ENCODE measurements around the gene SEC22A. TPM values are rescaled to one million over a fixed set of nuclear protein-coding genes. Genes with fewer than 3 reads are reported as not detected.

The SEC22A gene
- total and polyA plus RNA-seq, 9 donors = 10.2 to 45.3 (median 19.9) TPM

DNA sequence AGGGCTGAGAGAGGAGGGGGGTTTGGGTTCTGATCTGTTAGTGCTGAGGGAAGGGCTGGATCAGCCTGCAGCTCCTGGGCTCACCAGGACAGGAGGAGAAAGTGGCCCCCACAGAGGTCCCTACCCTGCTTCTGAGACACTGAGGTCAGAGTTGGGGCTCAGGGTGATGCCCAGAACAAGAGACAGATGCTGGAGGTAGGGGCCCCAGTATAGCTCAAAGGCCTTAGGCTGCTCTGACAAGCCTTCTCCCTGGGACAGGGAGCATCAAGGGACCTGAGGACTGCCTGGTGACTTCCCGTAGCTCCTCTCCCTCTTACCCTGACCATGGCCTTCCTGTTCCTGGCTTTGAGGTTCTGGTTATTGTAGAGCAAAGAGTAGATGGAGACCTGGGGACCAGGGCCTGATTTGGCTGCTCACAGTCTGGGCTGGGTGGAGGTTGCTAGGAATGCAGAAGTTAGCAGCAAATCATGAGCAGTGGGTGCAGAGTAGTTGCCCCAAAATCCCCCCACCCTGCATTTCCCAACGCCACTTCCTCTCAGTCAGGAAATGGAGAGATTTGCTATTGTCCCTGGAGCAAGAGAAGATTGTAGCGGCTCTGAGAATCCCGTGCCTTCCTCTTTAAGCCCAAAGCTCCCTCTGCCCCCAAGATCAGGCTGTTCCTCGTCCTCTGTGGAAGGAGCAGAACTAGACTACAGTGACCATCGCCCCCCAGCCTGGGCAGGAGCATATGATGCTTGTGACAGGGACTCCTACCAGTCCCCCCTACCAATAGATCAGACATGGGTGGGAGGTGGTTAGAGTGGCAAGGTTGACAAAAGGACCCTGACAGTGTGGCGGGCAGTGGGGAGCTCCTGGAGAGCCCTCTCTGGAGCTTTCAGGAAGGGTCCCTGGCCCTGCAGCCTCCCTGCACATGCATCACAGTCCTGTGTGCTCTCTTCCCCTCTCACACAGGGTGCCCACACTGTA is 47.4 kb upstream of the SEC22A start:
- intact Hi-C loops (cut with DNase I) = no loop called here
- Histone ChIP-seq H3K9me3 (no peaks in the 10 kb centered on the region), H3K36me3 (no peaks in the 10 kb centered on the region), H3K4me1 (ENCODE audit: insufficient read depth) (no peaks in the 10 kb centered on the region), H3K4me3 (no peak overlapping the region), H3K27ac (no peak overlapping the region), H3K27me3 (no peaks in the 10 kb centered on the region)
- TF ChIP-seq EP300 (IDR thresholded peaks at IDR 0.05) (no peak), POLR2A (IDR thresholded peaks at IDR 0.05) (no peak)
- TF ChIP-seq, protein P1, sequence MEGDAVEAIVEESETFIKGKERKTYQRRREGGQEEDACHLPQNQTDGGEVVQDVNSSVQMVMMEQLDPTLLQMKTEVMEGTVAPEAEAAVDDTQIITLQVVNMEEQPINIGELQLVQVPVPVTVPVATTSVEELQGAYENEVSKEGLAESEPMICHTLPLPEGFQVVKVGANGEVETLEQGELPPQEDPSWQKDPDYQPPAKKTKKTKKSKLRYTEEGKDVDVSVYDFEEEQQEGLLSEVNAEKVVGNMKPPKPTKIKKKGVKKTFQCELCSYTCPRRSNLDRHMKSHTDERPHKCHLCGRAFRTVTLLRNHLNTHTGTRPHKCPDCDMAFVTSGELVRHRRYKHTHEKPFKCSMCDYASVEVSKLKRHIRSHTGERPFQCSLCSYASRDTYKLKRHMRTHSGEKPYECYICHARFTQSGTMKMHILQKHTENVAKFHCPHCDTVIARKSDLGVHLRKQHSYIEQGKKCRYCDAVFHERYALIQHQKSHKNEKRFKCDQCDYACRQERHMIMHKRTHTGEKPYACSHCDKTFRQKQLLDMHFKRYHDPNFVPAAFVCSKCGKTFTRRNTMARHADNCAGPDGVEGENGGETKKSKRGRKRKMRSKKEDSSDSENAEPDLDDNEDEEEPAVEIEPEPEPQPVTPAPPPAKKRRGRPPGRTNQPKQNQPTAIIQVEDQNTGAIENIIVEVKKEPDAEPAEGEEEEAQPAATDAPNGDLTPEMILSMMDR (IDR thresholded peaks at IDR 0.05) = no peak
- WGBS, 3 donors = 94 to 95% (median 94%) methylated on average over 7 of the region's 7 CpGs
- DNase-seq = peak in 1 of 5 donors; percentile 14

DNA sequence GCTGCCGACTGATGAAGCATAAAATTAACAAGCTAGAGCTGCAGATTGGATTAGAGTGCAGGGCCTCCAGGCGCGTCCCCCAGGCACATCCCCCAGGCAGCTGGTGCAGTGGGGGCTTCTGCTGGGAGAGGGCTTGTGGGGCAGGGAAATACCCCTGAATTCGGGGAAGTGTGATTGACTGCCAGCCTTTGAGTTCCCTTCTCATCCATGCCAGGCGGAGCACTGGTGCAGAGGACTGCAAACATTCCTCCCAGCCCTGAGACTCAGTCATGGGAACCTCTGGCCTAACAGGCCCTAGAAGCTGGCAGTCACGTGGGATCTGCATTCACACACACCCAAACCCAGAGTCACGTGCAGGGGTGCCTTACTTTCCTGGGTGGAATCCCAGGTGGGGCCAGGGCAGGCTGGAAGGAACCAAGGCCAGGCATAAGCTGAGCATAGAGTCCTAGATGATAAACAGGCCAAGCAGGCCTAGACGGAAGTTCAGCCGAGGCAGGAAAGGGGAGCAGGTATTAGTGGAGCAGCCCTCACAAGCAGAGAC is 46.2 kb upstream of the SEC22A start:
- H3K27ac ChIP-seq = no peak overlapping the region
- DNase-seq = peak in 1 of 5 donors; percentile 24
- no peak overlapping the region for H3K4me3 ChIP-seq
- intact Hi-C loops (cut with DNase I) = no loop called here
- 77 to 83% (median 78%) methylated on average over 9 of the region's 9 CpGs for WGBS, 3 donors
- H3K36me3 ChIP-seq = no peaks in the 10 kb centered on the region
- no peak for TF ChIP-seq EP300 (IDR thresholded peaks at IDR 0.05)
- TF ChIP-seq, protein P1 (IDR thresholded peaks at IDR 0.05) = no peak
- TF ChIP-seq POLR2A (IDR thresholded peaks at IDR 0.05) = no peak
- H3K27me3 ChIP-seq = no peaks in the 10 kb centered on the region
- no peaks in the 10 kb centered on the region for H3K9me3 ChIP-seq
- H3K4me1 ChIP-seq (ENCODE audit: insufficient read depth) = no peaks in the 10 kb centered on the region

DNA sequence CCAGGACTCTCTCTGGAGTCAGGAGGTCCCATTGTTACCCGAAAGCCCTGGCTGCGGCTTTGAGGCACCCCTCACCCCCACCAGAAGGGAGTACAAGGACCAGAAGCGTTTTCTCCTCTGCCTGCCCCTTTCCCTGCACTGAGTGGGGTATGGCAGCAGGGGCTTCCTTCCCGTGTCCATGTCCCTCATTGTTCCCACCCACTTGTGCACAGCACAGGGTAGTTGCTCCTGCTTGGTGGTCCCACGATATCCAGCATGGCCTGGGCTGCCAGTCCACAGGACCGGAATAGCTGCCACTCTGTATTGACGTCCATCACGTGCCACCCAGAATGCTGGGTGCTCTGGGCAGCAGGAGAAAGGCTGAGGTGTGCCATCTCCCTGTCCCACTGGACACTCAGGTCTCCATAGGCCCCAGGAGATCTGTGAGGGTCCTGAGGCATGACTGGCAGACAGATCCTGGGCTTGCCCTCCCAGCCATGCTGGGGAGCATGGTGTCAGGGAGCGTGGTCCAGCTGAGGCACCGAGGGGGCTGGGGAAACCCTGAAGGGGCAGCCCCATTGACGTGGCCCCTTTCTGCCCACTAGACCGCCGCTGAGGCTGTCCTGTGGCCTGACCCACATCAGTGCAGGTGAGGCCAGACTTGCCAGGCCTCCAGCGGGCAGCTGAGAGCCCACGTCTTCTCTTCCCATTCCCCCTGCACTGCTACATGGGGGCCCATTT is 45.3 kb upstream of the SEC22A start:
- 93 to 97% (median 93%) methylated on average over 15 of the region's 15 CpGs for WGBS, 3 donors

DNA sequence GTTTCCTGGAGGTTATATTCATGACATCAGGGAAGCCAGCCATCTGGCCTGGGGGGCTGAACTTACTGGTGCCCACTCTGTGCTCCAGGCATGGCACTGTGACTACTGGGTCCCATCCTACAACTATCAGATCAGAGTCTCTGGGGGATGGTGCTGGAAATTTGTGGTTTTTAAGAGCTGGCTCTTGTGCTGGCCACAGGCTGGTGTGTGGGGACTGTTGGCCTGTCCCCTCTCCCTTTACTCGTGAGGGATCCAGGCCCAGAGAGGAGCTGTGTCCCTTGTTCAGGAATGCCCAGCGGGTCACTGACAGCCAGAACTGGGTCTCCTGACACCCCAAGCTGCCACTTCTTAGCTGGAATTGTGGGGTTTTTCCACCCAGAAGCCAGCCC is 44.5 kb upstream of the SEC22A start:
- intact Hi-C loops (cut with DNase I) = no loop called here
- 88 to 100% (median 96%) methylated on average over 2 of the region's 2 CpGs for WGBS, 3 donors

More for the DNA sequence above, 45.3 kb upstream of the SEC22A start:
- Histone ChIP-seq H3K9me3 (no peaks in the 10 kb centered on the region), H3K4me3 (no peak overlapping the region), H3K27ac (no peak overlapping the region), H3K4me1 (ENCODE audit: insufficient read depth) (no peaks in the 10 kb centered on the region), H3K36me3 (no peaks in the 10 kb centered on the region), H3K27me3 (no peaks in the 10 kb centered on the region)
- TF ChIP-seq EP300 (IDR thresholded peaks at IDR 0.05) (no peak), POLR2A (IDR thresholded peaks at IDR 0.05) (no peak)
- peak in 1 of 5 donors; percentile 21 for DNase-seq
- intact Hi-C loops (cut with DNase I) = no loop called here

More for the DNA sequence above, 44.5 kb upstream of the SEC22A start:
- no peaks in the 10 kb centered on the region for H3K9me3 ChIP-seq
- no peak overlapping the region for H3K27ac ChIP-seq
- no peak for DNase-seq
- no peaks in the 10 kb centered on the region for H3K36me3 ChIP-seq
- no peak overlapping the region for H3K4me3 ChIP-seq
- TF ChIP-seq, protein P1 (IDR thresholded peaks at IDR 0.05) = no peak
- no peak for TF ChIP-seq EP300 (IDR thresholded peaks at IDR 0.05)
- no peak for TF ChIP-seq POLR2A (IDR thresholded peaks at IDR 0.05)
- no peaks in the 10 kb centered on the region for H3K27me3 ChIP-seq
- no peaks in the 10 kb centered on the region for H3K4me1 ChIP-seq (ENCODE audit: insufficient read depth)
